Cardiac atrium fibroblast (primary cell): ENCODE results near the gene CDK15. TPM values are rescaled to one million over a fixed set of nuclear protein-coding genes. Genes with fewer than 3 reads are reported as not detected.

ENCODE experiments used
- total RNA-seq: library from RNA; depleted of rRNA; stranded (reverse); fragments of >200 nt; gene quantifications from 2 replicates; pipeline ENCODE4 v1.2.3, GENCODE V29; 2015

CDK15 gene
- total RNA-seq = not detected in 2 replicates

GRCh38 chr2:201806442-201807170 lies at the start of gene CDK15:
Gene CDK15, plus strand, starts transcription at chr2:201806537. Its CDS starts 128 bp downstream, at chr2:201806665.

GRCh38 chr2:201780674-201781493 lies 25.5 kb upstream of the CDK15 start, which contains the start of gene ALS2:
Gene ALS2, minus strand, starts transcription at chr2:201780933. Its CDS starts 12,048 bp downstream, at chr2:201768885.

Other genes with a start within 250 kb of the CDK15 start
- gene TMEM237, start 163.0 kb upstream of the CDK15 start, total RNA-seq = 35.0 and 42.1 TPM in 2 replicates
- 0.97 and 1.3 TPM in 2 replicates for gene MPP4, start 107.9 kb upstream of the CDK15 start, total RNA-seq
- 13.4 and 21.9 TPM in 2 replicates for gene ALS2, start 25.6 kb upstream of the CDK15 start, total RNA-seq
- gene FZD7, start 227.3 kb downstream of the CDK15 start, total RNA-seq = 3.2 and 6.0 TPM in 2 replicates